ENCODE measurements around the gene HPS1. TPM values are rescaled to one million over a fixed set of nuclear protein-coding genes. Genes with fewer than 3 reads are reported as not detected.

HPS1 gene
- total and polyA plus RNA-seq, 10 of the 15 experiments (the other 5 are each of a cell fraction or from before 2014, with no cell fraction given): 27.1 to 138 (median 54.8) TPM

DNA sequence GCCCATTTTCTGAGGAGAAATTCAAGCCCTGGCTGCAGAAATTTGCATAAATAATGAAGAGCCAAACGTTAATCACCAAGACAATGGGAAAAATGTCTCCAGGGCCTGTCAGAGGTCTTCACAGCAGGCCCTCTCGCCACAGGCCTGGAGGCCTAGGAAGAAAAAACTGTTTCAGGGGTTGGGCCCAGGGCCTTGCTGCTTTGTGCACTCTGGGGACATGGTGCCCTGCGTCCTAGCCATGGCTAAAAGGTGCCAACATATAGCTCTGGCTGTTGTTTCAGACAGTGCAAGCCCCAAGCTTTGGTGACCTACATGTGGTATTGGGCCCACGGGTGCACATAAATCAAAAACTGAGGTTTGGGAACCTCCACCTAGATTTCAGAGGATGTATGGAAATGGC lies 8.0 kb downstream of the HPS1 start:
- FAIRE-seq (no peak), ATAC-seq (no peak), DNase-seq (ENCODE audit: low read depth, low spot score) (no peak)
- no peaks in the 10 kb centered on the region for H3K4me1 ChIP-seq (ENCODE audit: control insufficient read depth, insufficient read depth, low read length)
- no peak overlapping the region for H3K9ac ChIP-seq (ENCODE audit: control insufficient read depth, insufficient read depth, low read length)
- H3K36me3 ChIP-seq (ENCODE audit: control insufficient read depth in 2 of 2, insufficient read depth in 2 of 2, low read length in 1 of 2): peaks cover 11 to 14% of the 10 kb centered on the region in 2 experiments
- POLR2A ChIA-PET: no interaction called here
- H4K20me1 ChIP-seq (ENCODE audit: control insufficient read depth, insufficient read depth): no peaks in the 10 kb centered on the region; the same call in 1 of the 2 replicates
- H3K4me2 ChIP-seq (ENCODE audit: control insufficient read depth, insufficient read depth): no peak overlapping the region
- WGBS (ENCODE audit: insufficient coverage, insufficient replicate concordance, low lambda C conversion rate, missing lambda C conversion rate): 88% methylated on average over 4 of the region's 4 CpGs
- H2AFZ ChIP-seq (ENCODE audit: control insufficient read depth, low read depth, low read length): no peak overlapping the region
- SMC1A ChIA-PET (ENCODE audit: uncharacterized antibody, unreplicated experiment): no interaction called here
- peaks cover 3% of the 10 kb centered on the region; the same call in 1 of the 2 replicates for H3K79me2 ChIP-seq (ENCODE audit: control insufficient read depth, insufficient read depth, low read length)
- H3K27me3 ChIP-seq (replicated peaks in 1 of 2; ENCODE audit: control insufficient read depth in 2 of 2, insufficient read depth in 2 of 2, low read length in 1 of 2): no peaks in the 10 kb centered on the region
- H3K27ac ChIP-seq (ENCODE audit: control insufficient read depth, insufficient read depth): no peak overlapping the region
- intact Hi-C loops (cut with micrococcal nuclease; ENCODE audit: unreplicated experiment) (no loop called here), in situ Hi-C loops (cut with MboI) (no loop called here)
- no TSS peak for BruUV-seq (replicated peaks)
- CTCF ChIA-PET: no interaction called here
- RAD21 ChIA-PET (ENCODE audit: unreplicated experiment): no interaction called here
- H3K4me3 ChIP-seq: no peak overlapping the region
- H3K9me3 ChIP-seq (replicated peaks; ENCODE audit: control insufficient read depth, insufficient read depth, low read length): no peaks in the 10 kb centered on the region; the same call in 2 of the 3 replicates
- TF ChIP-seq, protein P1, sequence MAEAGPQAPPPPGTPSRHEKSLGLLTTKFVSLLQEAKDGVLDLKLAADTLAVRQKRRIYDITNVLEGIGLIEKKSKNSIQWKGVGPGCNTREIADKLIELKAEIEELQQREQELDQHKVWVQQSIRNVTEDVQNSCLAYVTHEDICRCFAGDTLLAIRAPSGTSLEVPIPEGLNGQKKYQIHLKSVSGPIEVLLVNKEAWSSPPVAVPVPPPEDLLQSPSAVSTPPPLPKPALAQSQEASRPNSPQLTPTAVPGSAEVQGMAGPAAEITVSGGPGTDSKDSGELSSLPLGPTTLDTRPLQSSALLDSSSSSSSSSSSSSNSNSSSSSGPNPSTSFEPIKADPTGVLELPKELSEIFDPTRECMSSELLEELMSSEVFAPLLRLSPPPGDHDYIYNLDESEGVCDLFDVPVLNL (IDR thresholded peaks at IDR 0.05; ENCODE audit: low read depth, low read length): no peak
- TF ChIP-seq STAT3 (IDR thresholded peaks at IDR 0.05; ENCODE audit: low read depth, low read length): no peak
- no peak for TF ChIP-seq MTA2 (IDR thresholded peaks at IDR 0.05; ENCODE audit: low read depth)
- no peak for TF ChIP-seq CHD4 (IDR thresholded peaks at IDR 0.05)
- TF ChIP-seq NFIC (IDR thresholded peaks at IDR 0.05; ENCODE audit: low read depth, low read length): no peak
- no peak for TF ChIP-seq ZSCAN29 (IDR thresholded peaks at IDR 0.05)
- no peak for TF ChIP-seq MTA3 (IDR thresholded peaks at IDR 0.05; ENCODE audit: borderline replicate concordance, low read length)
- TF ChIP-seq CREB1 (IDR thresholded peaks at IDR 0.05; ENCODE audit: low read depth): no peak
- TF ChIP-seq, protein P2, sequence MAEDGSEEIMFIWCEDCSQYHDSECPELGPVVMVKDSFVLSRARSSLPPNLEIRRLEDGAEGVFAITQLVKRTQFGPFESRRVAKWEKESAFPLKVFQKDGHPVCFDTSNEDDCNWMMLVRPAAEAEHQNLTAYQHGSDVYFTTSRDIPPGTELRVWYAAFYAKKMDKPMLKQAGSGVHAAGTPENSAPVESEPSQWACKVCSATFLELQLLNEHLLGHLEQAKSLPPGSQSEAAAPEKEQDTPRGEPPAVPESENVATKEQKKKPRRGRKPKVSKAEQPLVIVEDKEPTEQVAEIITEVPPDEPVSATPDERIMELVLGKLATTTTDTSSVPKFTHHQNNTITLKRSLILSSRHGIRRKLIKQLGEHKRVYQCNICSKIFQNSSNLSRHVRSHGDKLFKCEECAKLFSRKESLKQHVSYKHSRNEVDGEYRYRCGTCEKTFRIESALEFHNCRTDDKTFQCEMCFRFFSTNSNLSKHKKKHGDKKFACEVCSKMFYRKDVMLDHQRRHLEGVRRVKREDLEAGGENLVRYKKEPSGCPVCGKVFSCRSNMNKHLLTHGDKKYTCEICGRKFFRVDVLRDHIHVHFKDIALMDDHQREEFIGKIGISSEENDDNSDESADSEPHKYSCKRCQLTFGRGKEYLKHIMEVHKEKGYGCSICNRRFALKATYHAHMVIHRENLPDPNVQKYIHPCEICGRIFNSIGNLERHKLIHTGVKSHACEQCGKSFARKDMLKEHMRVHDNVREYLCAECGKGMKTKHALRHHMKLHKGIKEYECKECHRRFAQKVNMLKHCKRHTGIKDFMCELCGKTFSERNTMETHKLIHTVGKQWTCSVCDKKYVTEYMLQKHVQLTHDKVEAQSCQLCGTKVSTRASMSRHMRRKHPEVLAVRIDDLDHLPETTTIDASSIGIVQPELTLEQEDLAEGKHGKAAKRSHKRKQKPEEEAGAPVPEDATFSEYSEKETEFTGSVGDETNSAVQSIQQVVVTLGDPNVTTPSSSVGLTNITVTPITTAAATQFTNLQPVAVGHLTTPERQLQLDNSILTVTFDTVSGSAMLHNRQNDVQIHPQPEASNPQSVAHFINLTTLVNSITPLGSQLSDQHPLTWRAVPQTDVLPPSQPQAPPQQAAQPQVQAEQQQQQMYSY (CRISPR knock-in tag; IDR thresholded peaks at IDR 0.05): no peak
- TF ChIP-seq, protein P3, sequence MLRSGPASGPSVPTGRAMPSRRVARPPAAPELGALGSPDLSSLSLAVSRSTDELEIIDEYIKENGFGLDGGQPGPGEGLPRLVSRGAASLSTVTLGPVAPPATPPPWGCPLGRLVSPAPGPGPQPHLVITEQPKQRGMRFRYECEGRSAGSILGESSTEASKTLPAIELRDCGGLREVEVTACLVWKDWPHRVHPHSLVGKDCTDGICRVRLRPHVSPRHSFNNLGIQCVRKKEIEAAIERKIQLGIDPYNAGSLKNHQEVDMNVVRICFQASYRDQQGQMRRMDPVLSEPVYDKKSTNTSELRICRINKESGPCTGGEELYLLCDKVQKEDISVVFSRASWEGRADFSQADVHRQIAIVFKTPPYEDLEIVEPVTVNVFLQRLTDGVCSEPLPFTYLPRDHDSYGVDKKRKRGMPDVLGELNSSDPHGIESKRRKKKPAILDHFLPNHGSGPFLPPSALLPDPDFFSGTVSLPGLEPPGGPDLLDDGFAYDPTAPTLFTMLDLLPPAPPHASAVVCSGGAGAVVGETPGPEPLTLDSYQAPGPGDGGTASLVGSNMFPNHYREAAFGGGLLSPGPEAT (IDR thresholded peaks at IDR 0.05; ENCODE audit: low read depth): no peak
- TF ChIP-seq WRNIP1 (IDR thresholded peaks at IDR 0.05; ENCODE audit: borderline replicate concordance, low read depth, low read length): no peak
- TF ChIP-seq, protein P4, sequence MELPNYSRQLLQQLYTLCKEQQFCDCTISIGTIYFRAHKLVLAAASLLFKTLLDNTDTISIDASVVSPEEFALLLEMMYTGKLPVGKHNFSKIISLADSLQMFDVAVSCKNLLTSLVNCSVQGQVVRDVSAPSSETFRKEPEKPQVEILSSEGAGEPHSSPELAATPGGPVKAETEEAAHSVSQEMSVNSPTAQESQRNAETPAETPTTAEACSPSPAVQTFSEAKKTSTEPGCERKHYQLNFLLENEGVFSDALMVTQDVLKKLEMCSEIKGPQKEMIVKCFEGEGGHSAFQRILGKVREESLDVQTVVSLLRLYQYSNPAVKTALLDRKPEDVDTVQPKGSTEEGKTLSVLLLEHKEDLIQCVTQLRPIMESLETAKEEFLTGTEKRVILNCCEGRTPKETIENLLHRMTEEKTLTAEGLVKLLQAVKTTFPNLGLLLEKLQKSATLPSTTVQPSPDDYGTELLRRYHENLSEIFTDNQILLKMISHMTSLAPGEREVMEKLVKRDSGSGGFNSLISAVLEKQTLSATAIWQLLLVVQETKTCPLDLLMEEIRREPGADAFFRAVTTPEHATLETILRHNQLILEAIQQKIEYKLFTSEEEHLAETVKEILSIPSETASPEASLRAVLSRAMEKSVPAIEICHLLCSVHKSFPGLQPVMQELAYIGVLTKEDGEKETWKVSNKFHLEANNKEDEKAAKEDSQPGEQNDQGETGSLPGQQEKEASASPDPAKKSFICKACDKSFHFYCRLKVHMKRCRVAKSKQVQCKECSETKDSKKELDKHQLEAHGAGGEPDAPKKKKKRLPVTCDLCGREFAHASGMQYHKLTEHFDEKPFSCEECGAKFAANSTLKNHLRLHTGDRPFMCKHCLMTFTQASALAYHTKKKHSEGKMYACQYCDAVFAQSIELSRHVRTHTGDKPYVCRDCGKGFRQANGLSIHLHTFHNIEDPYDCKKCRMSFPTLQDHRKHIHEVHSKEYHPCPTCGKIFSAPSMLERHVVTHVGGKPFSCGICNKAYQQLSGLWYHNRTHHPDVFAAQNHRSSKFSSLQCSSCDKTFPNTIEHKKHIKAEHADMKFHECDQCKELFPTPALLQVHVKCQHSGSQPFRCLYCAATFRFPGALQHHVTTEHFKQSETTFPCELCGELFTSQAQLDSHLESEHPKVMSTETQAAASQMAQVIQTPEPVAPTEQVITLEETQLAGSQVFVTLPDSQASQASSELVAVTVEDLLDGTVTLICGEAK (IDR thresholded peaks at IDR 0.05; ENCODE audit: borderline replicate concordance): no peak
- TF ChIP-seq, protein P5, sequence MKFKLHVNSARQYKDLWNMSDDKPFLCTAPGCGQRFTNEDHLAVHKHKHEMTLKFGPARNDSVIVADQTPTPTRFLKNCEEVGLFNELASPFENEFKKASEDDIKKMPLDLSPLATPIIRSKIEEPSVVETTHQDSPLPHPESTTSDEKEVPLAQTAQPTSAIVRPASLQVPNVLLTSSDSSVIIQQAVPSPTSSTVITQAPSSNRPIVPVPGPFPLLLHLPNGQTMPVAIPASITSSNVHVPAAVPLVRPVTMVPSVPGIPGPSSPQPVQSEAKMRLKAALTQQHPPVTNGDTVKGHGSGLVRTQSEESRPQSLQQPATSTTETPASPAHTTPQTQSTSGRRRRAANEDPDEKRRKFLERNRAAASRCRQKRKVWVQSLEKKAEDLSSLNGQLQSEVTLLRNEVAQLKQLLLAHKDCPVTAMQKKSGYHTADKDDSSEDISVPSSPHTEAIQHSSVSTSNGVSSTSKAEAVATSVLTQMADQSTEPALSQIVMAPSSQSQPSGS (IDR thresholded peaks at IDR 0.05; ENCODE audit: low read length): no peak
